GM18498 (cell line): ENCODE results near the gene FOCAD.

Experiments
- ATAC-seq: cut with Tn5 transposase; IDR thresholded peaks from one replicate; pipeline ENCODE4 v1.9.1; 2021; ENCODE audit warnings: mild to moderate bottlenecking, moderate library complexity; ENCODE audit not compliant: unreplicated experiment

FOCAD gene

DNA sequence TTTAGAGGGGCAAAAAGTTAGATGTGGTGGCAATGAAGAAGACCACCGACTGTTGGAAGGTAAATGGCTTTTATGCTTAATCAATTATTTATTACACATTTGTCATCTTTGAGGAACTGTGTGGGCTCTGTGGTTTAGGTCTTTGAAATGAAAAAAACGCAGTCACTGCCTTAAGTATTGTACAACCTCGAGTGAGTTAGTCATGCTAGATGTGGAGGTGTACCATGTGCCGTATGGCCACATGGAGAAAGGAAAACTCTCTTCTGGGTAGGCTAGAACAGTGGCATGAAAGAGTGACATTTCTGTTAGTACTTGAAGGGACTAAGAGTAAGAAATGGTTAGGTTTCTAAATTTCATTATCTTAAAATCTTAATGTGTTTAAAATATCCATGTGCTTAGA, 181.3 kb downstream of the FOCAD start:
- ATAC-seq: no peak

DNA sequence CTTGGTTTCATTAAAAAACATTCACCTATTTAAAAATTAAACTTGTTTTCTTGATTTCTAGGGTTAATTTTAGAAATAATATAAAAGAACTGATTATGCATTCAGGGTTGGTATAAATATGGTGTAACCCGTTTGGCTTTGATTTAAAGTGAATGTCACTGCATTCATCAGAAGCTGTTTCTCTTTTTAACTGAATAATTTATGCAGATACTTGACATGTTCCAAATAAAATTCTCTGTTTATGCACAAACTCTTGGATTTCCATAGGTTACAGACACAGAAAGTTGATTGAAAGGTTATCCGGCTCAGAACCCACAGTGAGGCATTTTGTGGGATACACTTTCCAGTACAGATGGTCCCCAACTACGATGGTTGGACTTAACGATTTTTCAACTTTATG, 186.1 kb downstream of the FOCAD start:
- no peak for ATAC-seq

DNA sequence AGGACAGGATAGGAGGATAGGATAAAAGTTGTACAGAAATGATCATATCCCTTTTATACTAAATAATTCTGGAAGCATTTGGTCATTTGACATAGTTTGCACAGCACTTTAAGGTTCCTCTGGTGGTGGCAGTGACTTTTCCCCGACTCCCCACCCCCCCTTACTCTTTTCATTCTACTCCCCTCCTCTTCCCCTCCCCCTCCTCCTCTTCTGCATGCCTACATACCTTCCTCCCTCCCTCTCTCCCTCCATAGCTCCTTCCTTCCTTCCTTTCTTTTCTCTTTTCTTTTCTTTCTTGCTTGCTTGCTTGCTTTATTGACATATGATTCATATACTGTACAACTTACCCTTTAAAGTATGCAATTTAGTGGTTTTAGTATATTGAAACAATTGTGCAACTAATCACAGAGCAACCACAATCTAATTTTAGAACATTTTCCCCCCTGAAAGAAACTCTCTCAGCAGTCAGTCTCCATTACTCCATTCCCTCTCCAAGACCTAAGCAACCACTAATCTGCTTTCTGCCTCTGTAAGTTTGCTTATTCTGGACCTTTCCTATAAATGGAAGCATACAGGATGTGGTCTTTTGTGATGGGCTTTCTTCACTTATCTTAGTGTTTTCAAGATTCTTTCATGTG, 188.4 kb downstream of the FOCAD start:
- no peak for ATAC-seq

DNA sequence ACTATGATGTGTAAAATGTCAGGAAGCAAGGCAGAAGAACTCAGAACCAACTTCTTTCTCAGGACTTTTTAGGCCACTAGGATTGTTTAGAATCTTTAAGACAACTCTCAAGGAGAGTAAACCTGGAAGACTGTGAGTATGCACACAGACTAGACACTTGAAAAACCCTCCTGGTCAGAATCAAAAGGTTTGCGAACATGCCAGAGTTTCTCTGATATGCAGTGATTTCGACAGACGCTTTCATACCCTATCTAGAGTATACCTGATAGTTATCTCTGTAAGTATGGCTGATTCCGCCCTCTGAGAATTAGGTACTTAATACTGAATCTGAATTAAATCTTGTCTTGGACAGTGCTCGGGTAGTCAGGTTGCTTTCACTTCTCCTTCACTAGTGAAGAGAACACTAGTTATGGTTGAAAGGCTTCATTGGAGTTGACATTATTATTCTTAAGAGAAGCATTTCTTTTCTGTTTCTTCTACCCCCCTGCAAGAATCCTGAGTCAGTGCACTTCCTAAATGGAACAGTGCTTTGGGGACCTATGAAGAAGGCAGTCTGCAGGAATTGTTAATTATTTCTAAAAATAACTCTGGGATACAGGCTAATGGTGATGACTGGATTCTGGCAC, 189.3 kb downstream of the FOCAD start:
- ATAC-seq: no peak

DNA sequence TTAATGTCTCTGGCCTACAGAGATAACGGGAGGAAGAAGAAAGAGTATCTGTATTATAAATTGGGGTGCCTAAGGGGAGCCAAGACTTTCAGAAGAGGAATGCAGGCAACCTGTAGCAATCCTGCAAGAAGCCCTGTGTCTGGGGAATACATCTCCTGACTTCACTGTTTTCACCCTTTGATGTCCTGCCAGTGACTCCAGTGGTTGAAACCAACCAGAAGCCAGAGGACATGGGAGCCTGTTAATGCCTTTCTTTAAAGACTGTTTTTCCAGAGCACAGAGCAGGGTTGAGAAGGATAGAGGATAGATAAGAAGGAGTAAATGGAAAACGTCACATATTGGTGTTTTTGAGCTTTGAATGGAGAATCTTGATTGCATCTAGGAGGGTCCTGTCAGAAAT, 196.2 kb downstream of the FOCAD start:
- ATAC-seq: no peak

DNA sequence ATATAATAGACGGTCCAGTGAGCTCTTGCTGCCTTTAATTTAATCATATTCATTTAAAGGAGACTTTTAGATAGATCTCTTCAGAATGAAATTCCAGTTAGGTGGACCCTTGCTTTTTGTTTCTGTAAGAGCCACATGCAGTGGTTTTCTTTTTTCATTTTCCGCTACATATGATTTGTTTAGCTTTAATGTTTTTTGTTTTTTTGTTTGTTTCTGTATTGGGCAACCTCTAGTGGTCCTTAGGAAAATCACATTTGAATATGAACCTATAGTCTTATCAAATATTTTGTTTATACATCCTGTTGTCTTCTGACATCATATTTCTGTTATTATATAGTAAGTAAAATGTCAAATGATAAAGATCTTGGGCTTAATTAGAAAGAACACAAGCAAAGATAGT, 196.6 kb downstream of the FOCAD start:
- no peak for ATAC-seq

DNA sequence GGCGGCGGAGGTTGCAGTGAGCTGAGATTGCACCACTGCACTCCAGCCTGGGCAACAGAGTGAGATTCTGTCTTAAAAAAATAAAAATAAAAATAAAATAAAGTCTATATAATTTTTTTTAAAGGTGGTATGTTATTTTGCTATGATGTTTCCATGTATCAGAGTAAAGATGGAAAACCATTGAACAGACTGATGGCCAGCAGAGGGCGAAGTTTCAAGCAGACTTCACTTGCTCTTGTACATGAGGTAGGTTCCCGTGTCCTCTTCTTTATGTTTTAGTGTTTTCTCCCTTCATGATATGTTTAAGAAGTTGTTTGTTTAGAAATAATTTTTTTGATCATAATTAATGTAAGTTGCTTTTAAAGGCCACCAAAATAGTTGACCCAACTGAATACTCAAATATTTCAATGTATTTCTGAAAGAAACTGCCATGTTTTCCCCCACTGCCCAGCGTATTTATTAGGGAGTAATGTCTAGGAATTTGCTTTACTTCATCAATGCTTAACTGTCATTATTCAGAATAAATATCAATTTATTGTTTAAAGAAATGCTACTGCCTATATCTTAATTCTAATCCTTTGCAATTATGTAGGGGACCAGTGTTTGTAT, 201.0 kb downstream of the FOCAD start:
- no peak for ATAC-seq

DNA sequence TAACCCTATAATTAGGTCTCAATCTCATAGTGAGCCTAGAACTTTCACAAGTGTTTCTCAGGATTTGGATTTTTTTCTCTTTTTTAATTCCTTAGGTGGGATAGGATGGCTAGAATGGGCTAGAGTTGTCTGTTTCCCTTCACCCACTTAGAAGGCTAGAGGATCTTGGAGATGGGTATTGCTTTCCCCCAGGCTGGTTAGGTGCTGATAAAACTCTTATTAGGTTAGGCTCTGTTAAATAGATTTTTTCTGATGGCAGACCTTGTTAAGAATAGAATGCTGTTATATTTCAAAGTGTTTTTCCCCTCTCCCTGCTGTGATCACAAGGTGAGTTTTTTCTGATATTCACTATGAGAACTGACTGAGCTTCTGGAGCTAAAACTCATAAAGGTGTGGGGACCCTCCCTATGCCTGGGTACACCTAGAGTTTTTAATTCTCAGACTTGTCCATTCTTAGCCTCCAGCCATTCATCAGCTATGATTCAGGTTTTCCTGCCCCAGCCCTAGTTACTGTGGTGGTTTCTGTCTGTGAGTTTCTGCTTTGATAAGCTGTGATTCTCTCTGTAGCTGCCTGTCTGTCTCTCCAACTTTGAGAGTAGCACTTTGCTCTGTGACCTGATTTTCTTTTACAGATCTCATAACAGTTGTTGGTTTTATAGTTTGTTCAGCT, 215.0 kb downstream of the FOCAD start:
- no peak for ATAC-seq

GRCh38 chr9:20903212-20903611, 219.2 kb downstream of the FOCAD start:
- no peak for ATAC-seq

GRCh38 chr9:20904995-20905394, 220.9 kb downstream of the FOCAD start:
- no peak for ATAC-seq

DNA sequence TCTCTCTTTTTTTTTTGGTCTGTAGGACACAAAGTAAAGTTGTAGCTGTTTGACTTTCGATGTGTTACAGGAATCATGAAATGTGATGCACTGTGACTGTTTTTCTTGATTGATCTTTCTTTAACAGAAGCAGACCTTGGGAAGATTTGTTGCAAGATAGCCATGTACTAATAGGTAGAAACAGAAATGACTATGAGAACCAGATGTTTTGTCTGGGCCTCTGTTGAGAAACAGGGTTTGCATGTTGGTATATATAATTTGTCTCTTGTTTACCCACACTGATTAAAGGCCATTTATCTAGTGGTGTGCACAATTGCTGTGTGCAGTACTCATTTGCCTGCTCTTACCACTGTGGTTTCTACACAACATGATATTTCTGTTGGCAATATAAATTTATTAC, 222.3 kb downstream of the FOCAD start:
- ATAC-seq: no peak

DNA sequence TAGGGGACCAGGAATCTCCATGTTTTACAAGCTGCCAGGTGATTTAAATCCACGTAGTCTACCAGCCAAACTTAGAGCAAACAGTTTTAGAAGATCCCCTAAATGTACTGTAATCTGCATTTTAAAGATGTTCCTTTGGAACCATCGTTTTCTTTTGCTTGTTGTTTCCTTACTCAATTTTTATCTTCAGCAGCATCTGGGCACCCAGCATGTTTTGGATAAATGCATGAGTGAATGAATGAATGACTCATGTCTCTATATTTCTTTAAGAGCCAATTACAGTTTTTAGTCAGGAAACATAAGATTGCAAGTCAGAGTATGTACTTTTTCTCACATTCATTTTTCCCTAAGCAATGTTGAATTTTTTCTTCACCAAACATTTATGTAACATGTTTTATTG, 224.4 kb downstream of the FOCAD start:
- ATAC-seq: no peak

DNA sequence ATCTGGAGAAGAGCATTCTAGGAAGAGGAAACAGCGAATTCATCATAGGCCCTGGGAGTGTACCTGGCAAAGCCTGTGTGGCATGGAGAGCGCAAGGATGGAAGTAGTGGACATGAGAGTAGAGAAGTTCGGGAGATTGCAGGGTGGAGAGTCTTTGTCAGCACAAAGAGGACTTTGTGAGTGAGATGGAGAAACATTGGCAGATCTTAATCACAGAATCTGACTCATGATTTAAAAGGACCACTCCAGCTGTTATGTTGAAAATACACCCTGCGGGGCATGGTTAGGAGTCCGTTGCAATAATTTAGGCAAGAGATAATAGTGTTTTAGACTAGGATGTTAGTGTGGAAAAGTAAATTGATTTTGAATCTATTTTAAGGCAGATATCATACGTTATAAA, 230.5 kb downstream of the FOCAD start:
- ATAC-seq: no peak

DNA sequence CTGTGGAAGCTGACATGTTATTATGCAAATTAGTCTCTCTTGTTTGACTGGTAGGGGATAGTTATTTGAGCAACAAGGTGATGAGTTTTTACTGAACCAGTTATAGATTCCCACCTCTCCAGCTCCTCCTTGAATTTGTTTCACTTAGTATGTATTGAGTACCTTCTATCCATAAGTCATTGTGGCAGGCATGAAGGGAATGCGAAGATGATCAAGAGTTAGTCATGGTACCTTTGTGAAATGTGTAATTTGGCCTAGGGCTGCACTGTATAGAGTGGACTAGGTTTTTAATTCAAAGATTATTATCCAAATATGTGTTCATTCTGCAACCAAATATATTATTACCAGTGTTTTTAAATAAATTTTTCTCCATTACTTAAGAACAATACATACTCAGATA, 237.3 kb downstream of the FOCAD start:
- ATAC-seq: no peak

- ATAC-seq: no peak
These were observed 241.4 kb downstream of the FOCAD start for GRCh38 chr9:20925256-20926045.

- no peak for ATAC-seq
These were observed 245.2 kb downstream of the FOCAD start for GRCh38 chr9:20929276-20929675.

- no peak for ATAC-seq
These were observed 246.8 kb downstream of the FOCAD start for GRCh38 chr9:20930836-20931235.

- peak; percentile 32 for ATAC-seq
These were observed 256.6 kb downstream of the FOCAD start for GRCh38 chr9:20940447-20941173.

- ATAC-seq: peak; percentile 96
These were observed 257.2 kb downstream of the FOCAD start for GRCh38 chr9:20941174-20941690.

GRCh38 chr9:20944507-20944906, 260.4 kb downstream of the FOCAD start:
- no peak for ATAC-seq
